Tibial artery (tissue), 4 donors: Measurements from ENCODE around the gene SARS1.

Experiments used
- DNase-seq, 2 donors: peaks; one replicate each; pipeline ENCODE4 v3.0.0-alpha.2; 2019
- H3K27ac ChIP-seq, 2 donors: fragments of 200-600 bp; sonication (generic) in 1 of 2; 1 replicate in 1 of 2; 2 replicates in 1 of 2; pipeline ENCODE4 v1.5.1; 2018 to 2019; ENCODE audit warnings: mild to moderate bottlenecking in 1 of 2
- H3K27me3 ChIP-seq, 2 donors: fragments of 200-600 bp; sonication (generic) in 1 of 2; one replicate each; pipeline versions ENCODE4 v1.5.1 to v1.6.0; 2016 to 2019
- H3K36me3 ChIP-seq, 3 donors: fragments of 200-600 bp; sonication (generic) in 2 of 3; one replicate each; pipeline ENCODE4 v1.5.1; 2016 to 2019; ENCODE audit warnings: mild to moderate bottlenecking in 2 of 3
- H3K4me1 ChIP-seq, 4 donors: fragments of 200-600 bp; sonication (generic) in 2 of 4; 1 replicate in 3 of 4; 2 replicates in 1 of 4; pipeline ENCODE4 v1.5.1; 2016 to 2019
- H3K4me3 ChIP-seq, 2 donors: fragments of 200-600 bp; sonication (generic) in 1 of 2; 1 replicate in 1 of 2; 2 replicates in 1 of 2; pipeline ENCODE4 v1.5.1; 2018 to 2019; ENCODE audit warnings: mild to moderate bottlenecking in 2 of 2
- H3K9me3 ChIP-seq, 3 donors: fragments of 200-600 bp; sonication (generic) in 1 of 3; one replicate each; pipeline ENCODE4 v1.5.1; 2016 to 2019
- CTCF ChIP-seq, 2 experiments: fragments of 200-600 bp in 1 of 2; fragments of 450-650 bp in 1 of 2; IDR thresholded peaks; one replicate each; pipeline ENCODE4 v1.5.1; 2017 to 2019; ENCODE audit warnings: antibody characterized with exemption in 2 of 2, mild to moderate bottlenecking in 1 of 2, moderate library complexity in 1 of 2
- intact Hi-C: fragments of 100-400 bp; cut with DNase I; formaldehyde crosslinking; loops from one replicate; pipeline ENCODE4 v1.15.0; 2023; ENCODE audit warnings: low total_unique reads

Gene SARS1

GRCh38 chr1:109256085-109256484, 42.4 kb downstream of the SARS1 start:
- peaks cover 0 to 30% (median 22%) of the 10 kb centered on the region in 4 donors for H3K4me1 ChIP-seq
- no peak for TF ChIP-seq CTCF (IDR thresholded peaks at IDR 0.05)
- DNase-seq: no peak
- peaks cover 0 to 17% (median 9%) of the 10 kb centered on the region in 3 donors for H3K36me3 ChIP-seq
- H3K9me3 ChIP-seq: no peaks in the 10 kb centered on the region
- no peak overlapping the region for H3K27ac ChIP-seq
- H3K4me3 ChIP-seq: no peak overlapping the region
- intact Hi-C loops: no loop called here
- no peaks in the 10 kb centered on the region for H3K27me3 ChIP-seq

- no peaks in the 10 kb centered on the region for H3K27me3 ChIP-seq
- no peak overlapping the region for H3K27ac ChIP-seq
- intact Hi-C loops: no loop called here
- H3K36me3 ChIP-seq: peaks cover 0 to 26% (median 9%) of the 10 kb centered on the region in 3 donors
- H3K4me1 ChIP-seq: peaks cover 0 to 30% (median 22%) of the 10 kb centered on the region in 4 donors
- no peak for DNase-seq
- no peaks in the 10 kb centered on the region for H3K9me3 ChIP-seq
- TF ChIP-seq CTCF (IDR thresholded peaks at IDR 0.05): no peak
- no peak overlapping the region for H3K4me3 ChIP-seq
These were observed 43.4 kb downstream of the SARS1 start for GRCh38 chr1:109256971-109257681.

GRCh38 chr1:109257682-109258421, 44.1 kb downstream of the SARS1 start:
- intact Hi-C loops: no loop called here
- Histone ChIP-seq H3K36me3 (peaks cover 0 to 26% (median 9%) of the 10 kb centered on the region in 3 donors), H3K27me3 (no peaks in the 10 kb centered on the region), H3K27ac (no peak overlapping the region), H3K4me1 (peaks cover 0 to 31% (median 23%) of the 10 kb centered on the region in 4 donors), H3K9me3 (no peaks in the 10 kb centered on the region), H3K4me3 (no peak overlapping the region)
- DNase-seq: no peak
- TF ChIP-seq CTCF (IDR thresholded peaks at IDR 0.05): no peak

- Histone ChIP-seq H3K4me3 (no peak overlapping the region), H3K27ac (no peak overlapping the region), H3K4me1 (peaks cover 0 to 31% (median 16%) of the 10 kb centered on the region in 4 donors), H3K36me3 (peaks cover 0 to 26% (median 9%) of the 10 kb centered on the region in 3 donors), H3K9me3 (no peaks in the 10 kb centered on the region), H3K27me3 (no peaks in the 10 kb centered on the region)
- no peak for TF ChIP-seq CTCF (IDR thresholded peaks at IDR 0.05)
- intact Hi-C loops: no loop called here
- no peak for DNase-seq
These were observed 45.1 kb downstream of the SARS1 start for GRCh38 chr1:109258481-109259466.
